Measurements from ENCODE around the gene URM1. TPM values are rescaled to one million over a fixed set of nuclear protein-coding genes. Genes with fewer than 3 reads are reported as not detected.
A peak's percentile ranks its signal among the peaks of the same experiment; 100 is the strongest.
"Not testable (repeated sequence)": the region's sequence is repeated elsewhere in the genome, so short reads cannot be mapped to it uniquely, and the experiment has no call there.

Gene URM1
- total RNA-seq, 4 donors from 2014 or later = 22.7 to 31.5 (median 25.5) TPM

DNA sequence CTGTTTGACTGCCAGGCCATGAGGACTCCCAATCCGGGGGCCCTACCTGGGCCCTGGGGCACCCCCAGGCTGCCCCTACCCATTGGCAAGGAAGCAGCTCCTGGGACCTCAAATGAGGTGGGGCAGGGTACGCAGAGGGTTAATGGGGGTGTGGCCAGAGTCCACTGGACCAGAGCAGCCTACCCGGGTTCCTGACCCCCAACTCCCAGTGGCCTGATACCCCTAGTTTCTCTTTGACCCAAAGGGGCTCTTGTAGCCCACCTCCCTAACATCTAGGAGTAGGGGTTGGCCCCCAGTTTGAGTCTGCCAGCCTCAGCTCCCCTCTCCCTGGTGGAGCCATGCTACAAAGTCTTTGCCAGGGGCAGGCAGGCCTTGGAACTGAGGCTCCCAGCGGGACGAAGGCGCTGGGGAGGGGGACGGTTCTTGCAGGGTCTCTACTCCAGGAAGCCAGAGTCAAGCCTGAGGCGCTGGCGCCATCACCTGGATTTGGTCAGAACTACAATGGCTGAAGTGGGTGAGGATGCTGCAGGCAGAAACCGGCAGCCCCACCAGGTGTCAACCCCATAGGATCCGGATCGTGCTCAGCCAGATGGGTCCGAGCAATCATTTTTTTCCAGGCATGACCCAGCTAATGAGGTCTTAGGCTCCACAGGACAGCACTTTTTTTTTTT lies 41.1 kb downstream of the URM1 start:
- Histone ChIP-seq H3K27me3 (peaks cover 0 to 62% (median 0%) of the 10 kb centered on the region in 4 donors), H3K4me1 (peaks cover 0 to 18% (median 0%) of the 10 kb centered on the region in 3 donors), H3K36me3 (no peaks in the 10 kb centered on the region), H3K27ac (no peak overlapping the region), H3K9me3 (no peaks in the 10 kb centered on the region), H3K4me3 (no peak overlapping the region)
- TF ChIP-seq POLR2A (IDR thresholded peaks at IDR 0.05) = no peak
- TF ChIP-seq, protein P1, sequence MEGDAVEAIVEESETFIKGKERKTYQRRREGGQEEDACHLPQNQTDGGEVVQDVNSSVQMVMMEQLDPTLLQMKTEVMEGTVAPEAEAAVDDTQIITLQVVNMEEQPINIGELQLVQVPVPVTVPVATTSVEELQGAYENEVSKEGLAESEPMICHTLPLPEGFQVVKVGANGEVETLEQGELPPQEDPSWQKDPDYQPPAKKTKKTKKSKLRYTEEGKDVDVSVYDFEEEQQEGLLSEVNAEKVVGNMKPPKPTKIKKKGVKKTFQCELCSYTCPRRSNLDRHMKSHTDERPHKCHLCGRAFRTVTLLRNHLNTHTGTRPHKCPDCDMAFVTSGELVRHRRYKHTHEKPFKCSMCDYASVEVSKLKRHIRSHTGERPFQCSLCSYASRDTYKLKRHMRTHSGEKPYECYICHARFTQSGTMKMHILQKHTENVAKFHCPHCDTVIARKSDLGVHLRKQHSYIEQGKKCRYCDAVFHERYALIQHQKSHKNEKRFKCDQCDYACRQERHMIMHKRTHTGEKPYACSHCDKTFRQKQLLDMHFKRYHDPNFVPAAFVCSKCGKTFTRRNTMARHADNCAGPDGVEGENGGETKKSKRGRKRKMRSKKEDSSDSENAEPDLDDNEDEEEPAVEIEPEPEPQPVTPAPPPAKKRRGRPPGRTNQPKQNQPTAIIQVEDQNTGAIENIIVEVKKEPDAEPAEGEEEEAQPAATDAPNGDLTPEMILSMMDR (IDR thresholded peaks at IDR 0.05) = peak in 5 of 6 experiments; percentile 10 to 56 (median 44)
- 13 to 23% methylated on average over 6 to 9 of the region's 13 CpGs for WGBS, 2 donors
- intact Hi-C loops (cut with DNase I) = loop anchor here (10.0 kb wide), 1 partner anchor 47 kb away; no protein-coding TSS in a partner anchor
- no peak for DNase-seq

DNA sequence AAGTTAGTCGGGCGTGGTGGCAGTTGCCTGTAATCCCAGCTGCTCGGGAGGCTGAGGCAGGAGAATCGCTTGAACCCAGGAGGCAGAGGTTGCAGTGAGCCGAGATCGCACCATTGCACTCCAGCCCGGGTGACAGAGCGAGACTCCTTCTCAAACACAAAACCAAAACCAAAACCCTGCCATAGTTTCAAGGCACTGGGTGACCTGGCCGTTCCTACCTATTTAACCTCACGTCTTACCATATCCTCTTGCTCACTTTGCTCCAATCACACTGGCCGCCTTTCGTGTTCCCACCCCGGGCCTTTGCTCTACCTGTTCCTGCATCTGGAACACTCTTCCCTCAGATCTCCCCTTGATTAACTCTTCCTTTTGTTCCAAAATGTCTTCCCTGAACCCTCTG lies 42.6 kb downstream of the URM1 start:
- not testable (repeated sequence) for H3K27ac ChIP-seq, H3K36me3 ChIP-seq, DNase-seq, H3K4me3 ChIP-seq, H3K9me3 ChIP-seq
- Histone ChIP-seq H3K4me1 (peaks cover 0 to 19% (median under 1%) of the 10 kb centered on the region in 3 donors), H3K27me3 (peaks cover 0 to 57% (median 0%) of the 10 kb centered on the region in 4 donors)
- intact Hi-C loops (cut with DNase I) = loop anchor here (10.0 kb wide), 1 partner anchor 49 kb away; no protein-coding TSS in a partner anchor
- WGBS, 2 donors = 82 to 84% methylated on average over 13 of the region's 13 CpGs

DNA sequence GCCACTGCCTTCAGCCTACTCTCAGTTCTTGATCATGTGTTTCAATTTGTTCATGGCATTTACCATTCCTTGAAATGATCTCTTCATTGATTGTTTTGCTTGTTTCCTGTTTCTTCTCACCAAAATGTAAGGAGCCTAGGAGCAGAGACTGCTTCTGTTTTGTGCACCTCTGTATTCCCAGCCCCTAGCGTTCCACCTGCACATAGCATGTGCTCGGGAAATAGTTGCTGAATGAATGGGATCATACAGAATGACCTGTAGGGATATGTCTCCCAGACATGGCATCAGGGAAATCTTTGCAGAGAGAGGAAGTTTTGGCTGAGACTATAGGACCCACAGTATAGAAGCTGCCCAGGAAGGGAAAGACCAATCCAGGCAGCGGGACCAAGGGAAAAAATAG lies 43.3 kb downstream of the URM1 start:
- Histone ChIP-seq H3K27me3 (peaks cover 0 to 53% (median 0%) of the 10 kb centered on the region in 4 donors), H3K36me3 (no peaks in the 10 kb centered on the region), H3K4me3 (no peak overlapping the region), H3K27ac (no peak overlapping the region), H3K4me1 (peaks cover 7 to 27% (median 7%) of the 10 kb centered on the region in 3 donors), H3K9me3 (no peaks in the 10 kb centered on the region)
- intact Hi-C loops (cut with DNase I) = loop anchor here (10.0 kb wide), 1 partner anchor 50 kb away; no protein-coding TSS in a partner anchor
- 70 to 77% methylated on average over 3 of the region's 3 CpGs for WGBS, 2 donors
- no peak for DNase-seq
- TF ChIP-seq, protein P1 (IDR thresholded peaks at IDR 0.05) = peak in 1 of 6 experiments; percentile 32
- no peak for TF ChIP-seq POLR2A (IDR thresholded peaks at IDR 0.05)

DNA sequence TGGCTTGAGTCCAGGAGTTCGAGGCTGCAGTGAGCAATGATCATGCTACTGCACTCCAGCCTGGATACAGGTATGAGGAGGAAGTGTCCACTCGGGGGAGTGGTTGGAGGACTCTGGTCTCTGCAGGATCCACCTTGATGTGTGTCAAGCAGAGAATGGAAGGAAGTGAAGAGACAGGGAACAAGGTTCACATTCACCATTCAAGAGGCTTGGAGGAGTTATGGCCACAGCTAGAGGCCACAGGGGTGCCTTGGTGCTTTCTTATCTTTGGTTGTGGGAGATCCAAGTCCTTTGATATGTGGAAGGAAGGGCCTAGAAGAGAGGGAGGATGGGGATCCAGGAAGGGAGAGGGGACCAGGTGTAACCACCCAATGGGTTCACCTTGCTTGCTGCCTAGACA lies 44.1 kb downstream of the URM1 start:
- intact Hi-C loops (cut with DNase I) = loop anchor here (10.0 kb wide), 1 partner anchor 50 kb away; no protein-coding TSS in a partner anchor
- H3K4me1 ChIP-seq = peaks cover 14 to 35% (median 16%) of the 10 kb centered on the region in 3 donors
- H3K27me3 ChIP-seq = peaks cover 0 to 52% (median 0%) of the 10 kb centered on the region in 4 donors
- no peak for DNase-seq
- H3K27ac ChIP-seq = peak overlapping the region in 1 of 4 donors; percentile 48
- TF ChIP-seq POLR2A (IDR thresholded peaks at IDR 0.05) = no peak
- TF ChIP-seq, protein P1 (IDR thresholded peaks at IDR 0.05) = no peak
- 60 to 64% methylated on average over 2 of the region's 2 CpGs for WGBS, 2 donors
- no peaks in the 10 kb centered on the region for H3K36me3 ChIP-seq
- no peak overlapping the region for H3K4me3 ChIP-seq
- no peaks in the 10 kb centered on the region for H3K9me3 ChIP-seq

DNA sequence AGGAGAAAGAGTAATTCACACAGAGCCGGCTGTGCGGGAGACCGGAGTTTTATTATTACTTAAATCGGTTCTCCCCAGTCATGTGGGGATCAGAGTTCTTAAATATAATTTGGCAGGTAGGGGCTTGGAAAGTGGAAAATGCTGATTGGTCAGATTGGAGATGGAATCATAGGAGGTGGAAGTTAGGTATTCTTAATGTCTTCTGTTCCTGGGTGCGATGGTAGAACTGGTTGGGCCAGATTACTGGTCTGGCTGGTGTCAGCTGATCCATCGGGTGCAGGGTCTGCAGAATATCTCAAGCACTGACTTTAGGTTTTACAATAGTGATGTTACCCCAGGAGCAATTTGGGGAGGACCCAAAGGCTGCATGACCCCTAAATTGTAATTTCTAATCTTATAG lies 44.8 kb downstream of the URM1 start:
- 35 to 39% methylated on average over 6 of the region's 6 CpGs for WGBS, 2 donors
- intact Hi-C loops (cut with DNase I) = loop anchor here (10.0 kb wide), 1 partner anchor 51 kb away; no protein-coding TSS in a partner anchor
- no peaks in the 10 kb centered on the region for H3K36me3 ChIP-seq
- DNase-seq = no peak
- H3K9me3 ChIP-seq = no peaks in the 10 kb centered on the region
- peaks cover 15 to 42% (median 20%) of the 10 kb centered on the region in 3 donors for H3K4me1 ChIP-seq
- peak overlapping the region in 1 of 4 donors; percentile 48 for H3K27ac ChIP-seq
- no peak for TF ChIP-seq POLR2A (IDR thresholded peaks at IDR 0.05)
- TF ChIP-seq, protein P1 (IDR thresholded peaks at IDR 0.05) = no peak
- peaks cover 0 to 52% (median 0%) of the 10 kb centered on the region in 4 donors for H3K27me3 ChIP-seq
- no peak overlapping the region for H3K4me3 ChIP-seq

Data from esophagus squamous epithelium (tissue), 5 donors.